GM23248 (cell line): Measurements from ENCODE around the gene EVL. TPM values are rescaled to one million over a fixed set of nuclear protein-coding genes. Genes with fewer than 3 reads are reported as not detected.

Source experiments
- DNase-seq: peaks from one replicate; pipeline ENCODE4 v3.0.0-alpha.2; 2015
- H2AFZ ChIP-seq: fragments of 200-600 bp; sonication (generic); 2 replicates; pipeline ENCODE4 v1.6.1; 2016; ENCODE audit warnings: antibody characterized with exemption
- H3F3A ChIP-seq: fragments of 200-600 bp; sonication (generic); 2 replicates; pipeline ENCODE4 v1.6.1; 2016; ENCODE audit warnings: mild to moderate bottlenecking, antibody characterized with exemption, mixed run types; ENCODE audit not compliant: insufficient read depth
- H3K27ac ChIP-seq: fragments of 200-600 bp; sonication (generic); 2 replicates; pipeline ENCODE4 v1.5.1; 2016; ENCODE audit warnings: mild to moderate bottlenecking
- H3K27me3 ChIP-seq: fragments of 200-600 bp; sonication (generic); replicated peaks from 2 replicates; pipeline ENCODE4 v1.6.1; 2016; ENCODE audit warnings: mild to moderate bottlenecking; ENCODE audit not compliant: insufficient read depth
- H3K36me3 ChIP-seq: fragments of 200-600 bp; sonication (generic); 2 replicates; pipeline ENCODE4 v1.6.1; 2016; ENCODE audit warnings: low read depth, mild to moderate bottlenecking
- H3K4me1 ChIP-seq: fragments of 200-600 bp; sonication (generic); 2 replicates; pipeline ENCODE4 v1.6.1; 2016; ENCODE audit warnings: mild to moderate bottlenecking; ENCODE audit not compliant: insufficient read depth
- H3K4me2 ChIP-seq: fragments of 200-600 bp; sonication (generic); one replicate; pipeline ENCODE4 v1.6.1; 2016; ENCODE audit warnings: mild to moderate bottlenecking; ENCODE audit not compliant: unreplicated experiment
- H3K4me3 ChIP-seq: fragments of 200-600 bp; sonication (generic); 2 replicates; pipeline ENCODE4 v1.5.1; 2016; ENCODE audit warnings: mild to moderate bottlenecking
- H3K79me2 ChIP-seq: fragments of 200-600 bp; sonication (generic); 2 replicates; pipeline ENCODE4 v1.6.1; 2016; ENCODE audit warnings: mild to moderate bottlenecking; ENCODE audit not compliant: insufficient read depth
- H3K9ac ChIP-seq: fragments of 200-600 bp; sonication (generic); 2 replicates; pipeline ENCODE4 v1.6.1; 2016; ENCODE audit warnings: mild to moderate bottlenecking
- H3K9me2 ChIP-seq: fragments of 200-600 bp; sonication (generic); 2 replicates; pipeline ENCODE4 v1.6.1; 2016; ENCODE audit warnings: mixed run types, mild to moderate bottlenecking, moderate library complexity; ENCODE audit not compliant: insufficient read depth
- H3K9me3 ChIP-seq: fragments of 200-600 bp; sonication (generic); one replicate; pipeline ENCODE4 v1.6.1; 2017; ENCODE audit warnings: low read depth
- H4K20me1 ChIP-seq: fragments of 200-600 bp; sonication (generic); 2 replicates; pipeline ENCODE4 v1.6.0; 2016; ENCODE audit not compliant: insufficient read depth
- EZH2 ChIP-seq: fragments of 200-600 bp; sonication (generic); IDR thresholded peaks from 2 replicates; pipeline ENCODE4 v1.6.1; 2018; ENCODE audit warnings: antibody characterized with exemption, mild to moderate bottlenecking; ENCODE audit not compliant: insufficient read depth, poor library complexity, severe bottlenecking
- EZH2phosphoT487 ChIP-seq: fragments of 200-600 bp; sonication (generic); IDR thresholded peaks from 2 replicates; pipeline ENCODE4 v1.6.1; 2018; ENCODE audit warnings: antibody characterized with exemption, moderate library complexity, mild to moderate bottlenecking, low read depth; ENCODE audit not compliant: insufficient read depth
- WGBS, 2 experiments: methylation state at CpG; one replicate each; pipeline ENCODE4 v1.1.6; 2015 to 2017; ENCODE audit warnings: low lambda C conversion rate in 2 of 2, low coverage in 1 of 2; ENCODE audit errors: missing lambda C conversion rate in 2 of 2; 5-methylcytosine and 5-hydroxymethylcytosine counted together
- in situ Hi-C: fragments of 300-500 bp; cut with MboI; formaldehyde crosslinking; loops from 2 replicates; pipeline ENCODE4 v1.15.0; 2020
- polyA plus RNA-seq: library from polyadenylated mRNA; unstranded; fragments of >200 nt; fragmentation: Nextera tagmentation; extraction: Ambion mirVana; gene quantifications from 2 replicates; pipeline ENCODE4 v1.2.1, GENCODE V29; 2016
- total RNA-seq: library from RNA; depleted of rRNA; stranded (reverse); fragments of >200 nt; shearing (Covaris generic); gene quantifications from 2 replicates; pipeline ENCODE4 v1.2.3, GENCODE V29; 2014

The EVL gene
- total and polyA plus RNA-seq, 2 experiments from 2014 or later, result 6.6 to 29.9 TPM

- H3K9me3 ChIP-seq, result no peaks in the 10 kb centered on the region
- no peaks in the 10 kb centered on the region for H3K4me1 ChIP-seq
- no peak overlapping the region for H3K27ac ChIP-seq
- TF ChIP-seq EZH2, result no peak
- TF ChIP-seq EZH2phosphoT487, result no peak
- 82 to 88% methylated on average over 3 of the region's 3 CpGs for WGBS, 2 experiments
- H4K20me1 ChIP-seq, result no peaks in the 10 kb centered on the region
- in situ Hi-C loops, result no loop called here
- no peaks in the 10 kb centered on the region for H3K27me3 ChIP-seq
- no peaks in the 10 kb centered on the region for H3F3A ChIP-seq
- no peak for DNase-seq
- H3K4me2 ChIP-seq, result no peak overlapping the region
- no peaks in the 10 kb centered on the region for H3K79me2 ChIP-seq
- H3K9me2 ChIP-seq, result no peaks in the 10 kb centered on the region
- no peaks in the 10 kb centered on the region for H3K36me3 ChIP-seq
- no peak overlapping the region for H3K9ac ChIP-seq
- H2AFZ ChIP-seq, result no peak overlapping the region
- H3K4me3 ChIP-seq, result no peak overlapping the region
Measured at GRCh38 chr14:100116134-100116533, 50.9 kb downstream of the EVL start.

- Histone ChIP-seq H3K27ac (no peak overlapping the region), H2AFZ (no peak overlapping the region), H4K20me1 (no peaks in the 10 kb centered on the region), H3K27me3 (no peaks in the 10 kb centered on the region), H3K36me3 (no peaks in the 10 kb centered on the region), H3K9ac (no peak overlapping the region), H3K79me2 (no peaks in the 10 kb centered on the region), H3K9me3 (no peaks in the 10 kb centered on the region), H3K4me1 (no peaks in the 10 kb centered on the region), H3K4me3 (no peak overlapping the region), H3F3A (no peaks in the 10 kb centered on the region), H3K9me2 (no peaks in the 10 kb centered on the region), H3K4me2 (no peak overlapping the region)
- no peak for DNase-seq
- no peak for TF ChIP-seq EZH2
- no peak for TF ChIP-seq EZH2phosphoT487
- in situ Hi-C loops, result no loop called here
- WGBS, 2 experiments, result 93 to 98% methylated on average over 9 to 10 of the region's 10 CpGs
Measured at GRCh38 chr14:100117026-100117425, 51.8 kb downstream of the EVL start.

GRCh38 chr14:100117633-100118395 is 52.6 kb downstream of the EVL start:
- Histone ChIP-seq H3K36me3 (no peaks in the 10 kb centered on the region), H3K27ac (no peak overlapping the region), H3K4me2 (no peak overlapping the region), H3K4me3 (no peak overlapping the region), H3K79me2 (no peaks in the 10 kb centered on the region), H3F3A (no peaks in the 10 kb centered on the region), H2AFZ (no peak overlapping the region), H3K9me3 (no peaks in the 10 kb centered on the region), H3K27me3 (no peaks in the 10 kb centered on the region), H3K4me1 (no peaks in the 10 kb centered on the region), H3K9me2 (no peaks in the 10 kb centered on the region), H3K9ac (no peak overlapping the region), H4K20me1 (no peaks in the 10 kb centered on the region)
- DNase-seq, result no peak
- WGBS, 2 experiments, result 86 to 91% methylated on average over 14 of the region's 14 CpGs
- TF ChIP-seq EZH2phosphoT487, result no peak
- TF ChIP-seq EZH2, result no peak
- in situ Hi-C loops, result no loop called here

GRCh38 chr14:100118396-100119011 is 53.3 kb downstream of the EVL start:
- Histone ChIP-seq H3K9me3 (no peaks in the 10 kb centered on the region), H3K4me3 (no peak overlapping the region), H3K27me3 (no peaks in the 10 kb centered on the region), H3K4me2 (no peak overlapping the region), H3K9me2 (no peaks in the 10 kb centered on the region), H3K4me1 (no peaks in the 10 kb centered on the region), H3K9ac (no peak overlapping the region), H3F3A (no peaks in the 10 kb centered on the region), H3K79me2 (no peaks in the 10 kb centered on the region), H4K20me1 (no peaks in the 10 kb centered on the region), H3K27ac (no peak overlapping the region), H3K36me3 (no peaks in the 10 kb centered on the region), H2AFZ (no peak overlapping the region)
- in situ Hi-C loops, result no loop called here
- DNase-seq, result no peak
- TF ChIP-seq EZH2, result no peak
- TF ChIP-seq EZH2phosphoT487, result no peak
- WGBS, 2 experiments, result 77% methylated on average over 6 to 7 of the region's 7 CpGs
